ENCODE measurements around the gene CSMD2.

DNA sequence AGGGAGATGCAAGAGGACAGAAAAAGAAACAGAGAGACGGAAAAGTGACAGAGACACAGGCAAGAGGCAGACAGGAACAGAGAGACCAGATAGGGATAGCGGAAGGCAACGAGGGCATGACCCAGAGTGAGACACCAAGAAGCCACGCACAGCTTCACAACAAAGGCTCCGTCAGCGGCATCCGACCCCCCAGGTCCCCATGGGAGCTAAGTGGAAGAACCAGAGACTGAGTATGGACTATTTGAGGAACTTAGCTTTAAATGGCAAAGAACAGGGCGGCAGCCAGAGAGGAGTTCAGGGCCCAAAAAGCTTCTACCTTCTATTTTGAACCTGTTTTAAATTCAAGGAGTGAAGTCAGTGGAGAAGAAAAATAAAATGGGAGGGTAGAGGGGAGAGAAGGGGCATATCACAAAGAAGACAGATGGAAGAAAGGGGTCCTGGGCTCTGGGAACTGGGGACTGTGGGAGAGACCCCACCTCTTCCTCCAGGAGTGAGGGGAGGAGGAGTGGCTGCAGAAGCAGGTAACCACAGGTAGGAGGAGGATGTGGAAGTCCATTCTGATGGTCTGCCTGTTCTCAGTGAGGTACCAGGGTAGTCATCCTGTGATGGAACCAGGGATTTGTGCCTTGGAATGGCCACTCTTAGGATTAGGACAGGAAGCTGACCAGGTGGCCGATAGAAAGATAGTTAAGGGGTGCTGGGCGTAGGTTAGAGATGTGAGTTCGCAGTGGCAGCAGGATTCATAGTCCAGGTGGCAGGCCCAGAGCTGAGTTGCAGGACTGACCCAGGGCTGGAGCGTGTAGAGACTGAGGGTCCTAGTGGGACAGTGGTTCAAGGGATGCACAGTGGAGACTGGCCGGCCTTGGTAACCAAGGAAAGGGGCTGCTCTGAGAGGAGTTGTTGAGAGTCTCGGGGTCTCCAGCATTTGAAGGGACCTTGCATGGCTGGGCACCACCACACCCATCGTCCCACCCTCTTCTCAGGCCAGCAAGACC lies 37.7 kb downstream of the CSMD2 start:
- TF ChIP-seq REST (IDR thresholded peaks at IDR 0.05; ENCODE audit: insufficient read depth in 1 of 2, low read depth in 2 of 2, low read length in 2 of 2) (no peak), POLR2AphosphoS5 (IDR thresholded peaks at IDR 0.05; ENCODE audit: low read depth, low read length) (no peak), TAF1 (IDR thresholded peaks at IDR 0.05; ENCODE audit: borderline replicate concordance, insufficient read depth, low read length) (no peak), SIN3A (IDR thresholded peaks at IDR 0.05; ENCODE audit: borderline replicate concordance, insufficient read depth, low read length) (no peak), FOXP2 (optimal IDR thresholded peaks at IDR 0.05; ENCODE audit: borderline replicate concordance, extremely low read depth, extremely low read length, insufficient read depth) (no peak)

Measured in PFSK-1 (cell line).